HepG2 (cell line): ENCODE data around the gene RHOV. TPM values are rescaled to one million over a fixed set of nuclear protein-coding genes. Genes with fewer than 3 reads are reported as not detected.

Source experiments
- ATF7-NPFF ChIP-seq: sonication (generic); formaldehyde crosslinking; IDR thresholded peaks from 2 replicates; pipeline ENCODE4 v1.8.1; 2023; ENCODE audit warnings: mild to moderate bottlenecking, low read depth, missing genetic modification reagents, moderate library complexity
- CEBPG ChIP-seq: IDR thresholded peaks from 2 replicates; pipeline ENCODE4 v1.6.1; 2016
- GTF2F1 ChIP-seq: fragments of 150-350 bp; IDR thresholded peaks from 2 replicates; pipeline ENCODE4 v1.6.1; 2014; ENCODE audit warnings: low read length
- HCFC1 ChIP-seq: fragments of 150-350 bp; IDR thresholded peaks from 2 replicates; pipeline ENCODE4 v1.6.1; 2014; ENCODE audit warnings: low read depth, low read length
- HNF1B ChIP-seq: sonication (generic); formaldehyde crosslinking; IDR thresholded peaks from 2 replicates; pipeline ENCODE4 v1.5.1; 2020; ENCODE audit warnings: mild to moderate bottlenecking, moderate library complexity, missing genetic modification reagents
- KAT2B ChIP-seq: fragments of 150-350 bp; IDR thresholded peaks from 2 replicates; pipeline ENCODE4 v1.6.1; 2014; ENCODE audit warnings: low read depth, low read length, borderline replicate concordance
- KDM5B ChIP-seq: sonication (generic); formaldehyde crosslinking; IDR thresholded peaks from 2 replicates; pipeline ENCODE4 v1.4.0; 2020; ENCODE audit warnings: missing genetic modification reagents, mild to moderate bottlenecking, borderline replicate concordance
- NAIF1 ChIP-seq: sonication (generic); formaldehyde crosslinking; IDR thresholded peaks from 2 replicates; pipeline ENCODE4 v1.5.0; 2020; ENCODE audit warnings: mild to moderate bottlenecking, missing genetic modification reagents, borderline replicate concordance
- PHB2 ChIP-seq: fragments of 450-650 bp; IDR thresholded peaks from 2 replicates; pipeline ENCODE4 v1.6.1; 2018; ENCODE audit not compliant: partially characterized antibody
- PHF20 ChIP-seq: sonication (generic); formaldehyde crosslinking; IDR thresholded peaks from 2 replicates; pipeline ENCODE4 v1.5.0; 2020; ENCODE audit warnings: mild to moderate bottlenecking, missing genetic modification reagents
- RARA ChIP-seq: IDR thresholded peaks from 2 replicates; pipeline ENCODE4 v1.6.1; 2016; ENCODE audit warnings: missing genetic modification reagents, missing compliant biosample characterization
- RARG ChIP-seq: sonication (generic); formaldehyde crosslinking; IDR thresholded peaks from 2 replicates; pipeline ENCODE4 v1.4.0; 2020; ENCODE audit warnings: low read depth, mild to moderate bottlenecking, missing genetic modification reagents
- SKIL ChIP-seq: sonication (generic); formaldehyde crosslinking; IDR thresholded peaks from 2 replicates; pipeline ENCODE4 v1.8.0; 2022; ENCODE audit warnings: missing genetic modification reagents, mild to moderate bottlenecking, moderate library complexity, borderline replicate concordance
- SUZ12 ChIP-seq: fragments of 150-350 bp; IDR thresholded peaks from 2 replicates; pipeline ENCODE4 v1.6.1; 2014; ENCODE audit warnings: low read depth, low read length
- TEF ChIP-seq: sonication (generic); formaldehyde crosslinking; IDR thresholded peaks from 2 replicates; pipeline ENCODE4 v1.5.0; 2020; ENCODE audit warnings: missing genetic modification reagents
- ZFP91 ChIP-seq: sonication (generic); formaldehyde crosslinking; IDR thresholded peaks from 2 replicates; pipeline ENCODE4 v1.9.0; 2022; ENCODE audit warnings: missing genetic modification reagents, mild to moderate bottlenecking, borderline replicate concordance
- ZNF605 ChIP-seq: sonication (generic); formaldehyde crosslinking; IDR thresholded peaks from 2 replicates; pipeline ENCODE4 v1.8.0; 2022; ENCODE audit warnings: mild to moderate bottlenecking, missing genetic modification reagents
- ZNF720 ChIP-seq: sonication (generic); formaldehyde crosslinking; IDR thresholded peaks from 2 replicates; pipeline ENCODE4 v1.4.0; 2020; ENCODE audit warnings: missing genetic modification reagents
- ZNF766 ChIP-seq: sonication (generic); formaldehyde crosslinking; IDR thresholded peaks from 2 replicates; pipeline ENCODE4 v1.5.0; 2020; ENCODE audit warnings: missing genetic modification reagents, borderline replicate concordance
- ZSCAN22 ChIP-seq: sonication (generic); formaldehyde crosslinking; IDR thresholded peaks from 2 replicates; pipeline ENCODE4 v1.4.0; 2020; ENCODE audit warnings: mild to moderate bottlenecking, missing genetic modification reagents
- polyA plus RNA-seq, 8 experiments: library from polyadenylated mRNA; depleted of rRNA in 3 of 8; stranded (reverse) in 7 of 8; unstranded in 1 of 8; fragments of >200 nt; fragmentation: Illumina TruSeq in 4 of 8; extraction: Trizol in 4 of 8; gene quantifications; 2 replicates each; pipeline versions ENCODE4 v1.2.1 to v1.2.3, GENCODE V29; 2011 to 2016; ENCODE audit warnings: low read depth in 4 of 8, missing spikeins in 1 of 8, mixed read lengths in 1 of 8; ENCODE audit not compliant: insufficient read depth in 1 of 8
- total RNA-seq, 5 experiments: library from RNA; depleted of rRNA; stranded (reverse); fragments of >200 nt; fragmentation: Illumina TruSeq; extraction: Trizol; gene quantifications; 2 replicates each; pipeline ENCODE4 v1.2.3, GENCODE V29; 2016; ENCODE audit warnings: low read depth in 1 of 5
- TF ChIP-seq, protein P1 (sequence below): sonication (generic); formaldehyde crosslinking; IDR thresholded peaks from 2 replicates; pipeline ENCODE4 v1.8.0; 2022; ENCODE audit warnings: missing genetic modification reagents, low read depth, mild to moderate bottlenecking, borderline replicate concordance
- TF ChIP-seq, protein P2 (sequence below): sonication (generic); formaldehyde crosslinking; IDR thresholded peaks from 2 replicates; pipeline ENCODE4 v1.8.1; 2023; ENCODE audit warnings: mild to moderate bottlenecking, missing genetic modification reagents, borderline replicate concordance
- TF ChIP-seq, protein P3 (sequence below): sonication (generic); formaldehyde crosslinking; IDR thresholded peaks from 2 replicates; pipeline ENCODE4 v1.5.0; 2020; ENCODE audit warnings: missing genetic modification reagents

The RHOV gene
- total and polyA plus RNA-seq, 2 of the 13 experiments (the other 11 are each of a cell fraction or from before 2014, with no cell fraction given) = 0.17 to 0.18 TPM

DNA sequence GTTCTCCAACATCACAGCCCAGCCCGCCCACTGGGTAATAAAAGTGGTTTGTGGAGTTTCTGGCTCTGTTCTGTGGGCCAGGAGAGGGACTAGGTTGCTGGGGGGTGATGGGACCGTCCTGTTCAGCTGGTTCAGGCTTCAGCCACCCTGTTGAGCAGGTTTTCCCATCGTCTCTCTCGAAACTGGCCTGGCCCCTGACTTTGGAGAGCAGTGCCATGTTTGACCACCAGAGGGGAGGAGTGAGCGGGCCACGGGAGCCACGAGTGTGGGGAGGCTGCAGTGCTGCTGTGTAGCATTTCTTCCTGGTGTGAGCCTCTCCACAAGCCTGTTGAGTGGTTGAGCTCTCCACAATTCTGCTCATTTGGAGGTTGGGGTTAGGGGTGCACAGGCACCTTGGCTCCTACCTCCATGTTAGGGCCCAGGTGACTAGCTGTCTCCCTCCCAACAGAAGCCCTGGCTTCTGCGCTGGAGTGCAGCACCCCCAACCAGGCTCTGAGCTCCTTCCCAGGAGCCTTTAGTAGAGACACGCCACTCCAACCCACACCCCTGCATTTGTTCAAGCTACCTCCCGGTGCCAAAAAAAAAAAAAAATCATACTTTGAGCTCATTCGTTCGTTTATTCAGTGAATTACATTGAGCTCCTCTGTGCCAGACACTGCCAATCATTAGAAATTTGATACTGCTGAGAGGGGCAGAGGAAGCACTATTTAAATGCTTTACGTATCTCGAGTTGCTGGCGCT is 16.3 kb downstream of the RHOV start (continued):
- TF ChIP-seq SKIL (CRISPR knock-in tag) (no peak), HNF1B (no peak), TEF (no peak), KAT2B (no peak), RARA (CRISPR knock-in tag) (no peak), ZNF766 (CRISPR knock-in tag) (no peak), HCFC1 (no peak), PHF20 (CRISPR knock-in tag) (0 out of 2 replicates have a peak, but pooled peaks have one; percentile 33), KDM5B (CRISPR knock-in tag) (no peak), ZNF605 (CRISPR knock-in tag) (0 out of 2 replicates have a peak, but pooled peaks have one; percentile 57), RARG (CRISPR knock-in tag) (no peak), NAIF1 (CRISPR knock-in tag) (no peak), ATF7-NPFF (no peak), ZFP91 (CRISPR knock-in tag) (peak; percentile 35; the same call in 1 of the 2 replicates), CEBPG (CRISPR knock-in tag) (no peak), GTF2F1 (no peak), PHB2 (no peak), ZNF720 (CRISPR knock-in tag) (no peak), ZSCAN22 (CRISPR knock-in tag) (no peak), SUZ12 (no peak)
- TF ChIP-seq, protein P1, sequence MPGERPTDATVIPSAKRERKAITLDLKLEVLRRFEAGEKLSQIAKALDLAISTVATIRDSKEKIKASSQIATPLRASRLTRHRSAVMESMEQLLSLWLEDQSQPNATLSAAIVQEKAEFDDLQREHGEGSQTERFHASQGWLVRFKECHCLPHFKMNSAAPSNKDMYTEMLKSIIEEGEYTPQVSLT (CRISPR knock-in tag) = no peak
- TF ChIP-seq, protein P2, sequence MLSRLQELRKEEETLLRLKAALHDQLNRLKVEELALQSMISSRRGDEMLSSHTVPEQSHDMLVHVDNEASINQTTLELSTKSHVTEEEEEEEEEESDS (CRISPR knock-in tag) = no peak
- TF ChIP-seq, protein P3, sequence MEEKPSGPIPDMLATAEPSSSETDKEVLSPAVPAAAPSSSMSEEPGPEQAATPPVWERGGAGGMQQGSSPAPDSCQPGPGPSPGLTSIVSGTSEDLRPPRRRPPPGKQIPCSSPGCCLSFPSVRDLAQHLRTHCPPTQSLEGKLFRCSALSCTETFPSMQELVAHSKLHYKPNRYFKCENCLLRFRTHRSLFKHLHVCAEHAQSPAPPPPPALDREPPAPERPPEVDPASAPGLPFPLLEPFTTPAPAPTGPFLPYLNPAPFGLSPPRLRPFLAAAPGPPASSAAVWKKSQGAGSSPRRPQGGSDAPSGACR (CRISPR knock-in tag) = no peak
